ENCODE data around the gene MAML2. TPM values are rescaled to one million over a fixed set of nuclear protein-coding genes. Genes with fewer than 3 reads are reported as not detected.

MAML2 gene
- total and polyA plus RNA-seq, 4 donors: 0.56 to 2.1 (median 1.4) TPM

DNA sequence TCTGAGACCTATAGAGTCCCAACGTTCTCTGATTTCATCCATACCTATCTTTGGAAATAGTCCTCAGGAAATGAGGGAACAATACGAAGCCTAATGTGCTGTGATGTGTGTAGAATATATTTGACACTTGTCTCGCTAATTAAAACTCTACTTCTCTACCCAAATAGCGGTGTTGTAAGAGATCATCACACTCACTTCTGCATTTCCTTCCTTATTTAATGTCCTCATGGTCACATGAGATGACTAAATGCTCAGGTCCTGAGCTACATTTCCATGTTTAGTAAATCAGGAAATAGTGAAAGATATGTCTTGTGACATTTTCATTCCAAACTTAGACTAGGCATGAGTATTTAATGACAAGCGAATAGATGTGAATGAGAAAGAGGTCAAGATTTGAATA is 112.3 kb downstream of the MAML2 start:
- Histone ChIP-seq H3K9me3 (ENCODE audit: control insufficient read depth in 4 of 4, low read length in 3 of 4) (no peaks in the 10 kb centered on the region), H3K27me3 (ENCODE audit: control insufficient read depth in 4 of 4, insufficient read depth in 4 of 4, low read length in 3 of 4) (peaks cover 0 to 2% (median 0%) of the 10 kb centered on the region in 4 donors), H3K36me3 (ENCODE audit: control insufficient read depth in 4 of 4, insufficient read depth in 3 of 4, low read depth in 1 of 4, low read length in 3 of 4) (no peaks in the 10 kb centered on the region), H3K4me3 (ENCODE audit: low read depth in 1 of 3, low read length in 3 of 3) (no peak overlapping the region), H3K9ac (ENCODE audit: low read depth in 1 of 2, low read length in 2 of 2) (no peak overlapping the region), H3K4me1 (ENCODE audit: control insufficient read depth in 4 of 4, insufficient read depth in 4 of 4, low read length in 3 of 4) (no peaks in the 10 kb centered on the region), H3K27ac (ENCODE audit: low read depth in 1 of 2, low read length in 2 of 2) (no peak overlapping the region)
- 74% methylated on average over 5 of the region's 5 CpGs for WGBS
- DNase-seq (ENCODE audit: low spot score): no peak
- TF ChIP-seq SP1 (IDR thresholded peaks at IDR 0.05) (no peak), FOXA2 (IDR thresholded peaks at IDR 0.05) (no peak), MAX (IDR thresholded peaks at IDR 0.05) (no peak), ZBTB33 (IDR thresholded peaks at IDR 0.05) (no peak), CTCF (IDR thresholded peaks at IDR 0.05; ENCODE audit: low read depth, low read length, missing input control) (no peak), TAF1 (conservative IDR thresholded peaks at IDR 0.05) (no peak), YY1 (IDR thresholded peaks at IDR 0.05) (no peak), GABPA (IDR thresholded peaks at IDR 0.05 in 1 of 2, conservative IDR thresholded peaks at IDR 0.05 in 1 of 2) (no peak), RAD21 (IDR thresholded peaks at IDR 0.05) (no peak), HNF4A (conservative IDR thresholded peaks at IDR 0.05) (no peak), HNF4G (IDR thresholded peaks at IDR 0.05) (no peak), EGR1 (IDR thresholded peaks at IDR 0.05; ENCODE audit: low read depth in 2 of 2) (no peak), FOXA1 (IDR thresholded peaks at IDR 0.05) (no peak), RXRA (IDR thresholded peaks at IDR 0.05) (no peak), NR2F2 (IDR thresholded peaks at IDR 0.05) (no peak), JUND (IDR thresholded peaks at IDR 0.05) (no peak)
- TF ChIP-seq, protein P1, sequence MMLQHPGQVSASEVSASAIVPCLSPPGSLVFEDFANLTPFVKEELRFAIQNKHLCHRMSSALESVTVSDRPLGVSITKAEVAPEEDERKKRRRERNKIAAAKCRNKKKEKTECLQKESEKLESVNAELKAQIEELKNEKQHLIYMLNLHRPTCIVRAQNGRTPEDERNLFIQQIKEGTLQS (IDR thresholded peaks at IDR 0.05): no peak
- TF ChIP-seq, protein P2, sequence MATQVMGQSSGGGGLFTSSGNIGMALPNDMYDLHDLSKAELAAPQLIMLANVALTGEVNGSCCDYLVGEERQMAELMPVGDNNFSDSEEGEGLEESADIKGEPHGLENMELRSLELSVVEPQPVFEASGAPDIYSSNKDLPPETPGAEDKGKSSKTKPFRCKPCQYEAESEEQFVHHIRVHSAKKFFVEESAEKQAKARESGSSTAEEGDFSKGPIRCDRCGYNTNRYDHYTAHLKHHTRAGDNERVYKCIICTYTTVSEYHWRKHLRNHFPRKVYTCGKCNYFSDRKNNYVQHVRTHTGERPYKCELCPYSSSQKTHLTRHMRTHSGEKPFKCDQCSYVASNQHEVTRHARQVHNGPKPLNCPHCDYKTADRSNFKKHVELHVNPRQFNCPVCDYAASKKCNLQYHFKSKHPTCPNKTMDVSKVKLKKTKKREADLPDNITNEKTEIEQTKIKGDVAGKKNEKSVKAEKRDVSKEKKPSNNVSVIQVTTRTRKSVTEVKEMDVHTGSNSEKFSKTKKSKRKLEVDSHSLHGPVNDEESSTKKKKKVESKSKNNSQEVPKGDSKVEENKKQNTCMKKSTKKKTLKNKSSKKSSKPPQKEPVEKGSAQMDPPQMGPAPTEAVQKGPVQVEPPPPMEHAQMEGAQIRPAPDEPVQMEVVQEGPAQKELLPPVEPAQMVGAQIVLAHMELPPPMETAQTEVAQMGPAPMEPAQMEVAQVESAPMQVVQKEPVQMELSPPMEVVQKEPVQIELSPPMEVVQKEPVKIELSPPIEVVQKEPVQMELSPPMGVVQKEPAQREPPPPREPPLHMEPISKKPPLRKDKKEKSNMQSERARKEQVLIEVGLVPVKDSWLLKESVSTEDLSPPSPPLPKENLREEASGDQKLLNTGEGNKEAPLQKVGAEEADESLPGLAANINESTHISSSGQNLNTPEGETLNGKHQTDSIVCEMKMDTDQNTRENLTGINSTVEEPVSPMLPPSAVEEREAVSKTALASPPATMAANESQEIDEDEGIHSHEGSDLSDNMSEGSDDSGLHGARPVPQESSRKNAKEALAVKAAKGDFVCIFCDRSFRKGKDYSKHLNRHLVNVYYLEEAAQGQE (IDR thresholded peaks at IDR 0.05): no peak

All from liver (tissue), 9 donors.